Epithelial cell of esophagus (primary cell): ENCODE measurements around the gene SLC25A6.
"Not testable (repeated sequence)": the region's sequence is repeated elsewhere in the genome, so short reads cannot be mapped to it uniquely, and the experiment has no call there.

ENCODE experiments used
- DNase-seq: peaks from one replicate; pipeline ENCODE4 v3.0.0; 2010; ENCODE audit warnings: low read depth
- H3K4me3 ChIP-seq: 2 replicates; pipeline ENCODE4 v1.5.1; 2011; ENCODE audit warnings: mild to moderate bottlenecking, low read length, control low read depth
- TF ChIP-seq, protein P1 (sequence below): IDR thresholded peaks from 2 replicates; pipeline ENCODE4 v1.5.1; 2011; ENCODE audit warnings: low read depth, mild to moderate bottlenecking, low read length, control low read depth, inconsistent platforms; ENCODE audit not compliant: insufficient read depth; ENCODE audit errors: missing control alignments

Gene SLC25A6

DNA sequence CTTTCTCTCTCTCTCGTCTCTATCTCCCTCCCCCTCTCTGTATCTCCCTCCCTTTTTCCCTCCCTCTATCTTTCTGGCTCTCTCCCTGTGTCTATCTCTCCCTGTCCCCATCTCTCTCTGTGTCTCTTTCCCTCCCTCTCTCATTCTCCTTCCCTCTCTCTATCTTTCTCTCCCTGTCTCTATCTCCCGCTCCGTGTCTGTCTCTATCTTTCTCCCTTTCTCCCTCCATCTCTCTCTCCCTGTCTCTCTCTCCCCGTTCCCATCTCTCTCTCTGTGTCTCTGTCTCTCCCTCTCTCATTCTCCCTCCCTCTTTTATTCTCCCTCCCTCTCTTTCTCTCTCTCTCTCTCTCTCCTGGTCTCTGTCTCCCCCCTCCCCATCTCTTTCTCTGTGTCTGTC is 32.4 kb downstream of the SLC25A6 start:
- DNase-seq = no peak
- H3K4me3 ChIP-seq = no peak overlapping the region
- TF ChIP-seq, protein P1, sequence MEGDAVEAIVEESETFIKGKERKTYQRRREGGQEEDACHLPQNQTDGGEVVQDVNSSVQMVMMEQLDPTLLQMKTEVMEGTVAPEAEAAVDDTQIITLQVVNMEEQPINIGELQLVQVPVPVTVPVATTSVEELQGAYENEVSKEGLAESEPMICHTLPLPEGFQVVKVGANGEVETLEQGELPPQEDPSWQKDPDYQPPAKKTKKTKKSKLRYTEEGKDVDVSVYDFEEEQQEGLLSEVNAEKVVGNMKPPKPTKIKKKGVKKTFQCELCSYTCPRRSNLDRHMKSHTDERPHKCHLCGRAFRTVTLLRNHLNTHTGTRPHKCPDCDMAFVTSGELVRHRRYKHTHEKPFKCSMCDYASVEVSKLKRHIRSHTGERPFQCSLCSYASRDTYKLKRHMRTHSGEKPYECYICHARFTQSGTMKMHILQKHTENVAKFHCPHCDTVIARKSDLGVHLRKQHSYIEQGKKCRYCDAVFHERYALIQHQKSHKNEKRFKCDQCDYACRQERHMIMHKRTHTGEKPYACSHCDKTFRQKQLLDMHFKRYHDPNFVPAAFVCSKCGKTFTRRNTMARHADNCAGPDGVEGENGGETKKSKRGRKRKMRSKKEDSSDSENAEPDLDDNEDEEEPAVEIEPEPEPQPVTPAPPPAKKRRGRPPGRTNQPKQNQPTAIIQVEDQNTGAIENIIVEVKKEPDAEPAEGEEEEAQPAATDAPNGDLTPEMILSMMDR = no peak

DNA sequence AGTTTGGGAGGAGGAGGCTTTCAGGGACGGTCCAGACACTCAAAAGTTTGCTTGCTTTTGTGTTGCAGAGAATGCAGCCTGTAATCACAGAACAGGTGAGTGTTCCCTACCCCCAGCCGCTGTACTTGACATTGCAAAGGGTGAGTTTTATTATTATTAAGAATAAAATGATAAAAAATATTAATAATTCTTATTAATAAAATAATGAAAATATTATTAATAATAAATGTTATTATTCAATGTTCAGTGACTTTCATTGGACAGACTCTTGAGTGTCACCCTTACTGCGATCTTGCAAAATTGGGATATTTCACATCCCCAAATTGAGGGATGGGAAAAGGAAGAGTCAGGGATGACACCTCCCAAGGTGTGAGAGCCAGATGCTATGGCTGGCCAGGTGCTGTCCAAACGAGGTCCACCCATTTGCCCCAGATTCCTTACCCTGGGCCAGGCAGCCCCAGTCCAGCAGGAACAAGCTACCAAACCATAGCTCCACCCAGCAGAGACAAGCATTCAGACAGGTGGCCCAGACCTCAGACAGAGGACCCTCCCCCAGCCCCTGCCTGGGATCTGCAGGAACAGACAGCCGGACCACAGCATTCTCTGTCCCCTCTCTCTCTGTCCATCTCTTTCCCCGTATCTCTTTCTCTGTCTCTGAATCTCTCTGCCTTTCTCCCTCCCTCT is 33.0 kb downstream of the SLC25A6 start:
- no peak for DNase-seq
- H3K4me3 ChIP-seq = no peak overlapping the region
- TF ChIP-seq, protein P1 = no peak

DNA sequence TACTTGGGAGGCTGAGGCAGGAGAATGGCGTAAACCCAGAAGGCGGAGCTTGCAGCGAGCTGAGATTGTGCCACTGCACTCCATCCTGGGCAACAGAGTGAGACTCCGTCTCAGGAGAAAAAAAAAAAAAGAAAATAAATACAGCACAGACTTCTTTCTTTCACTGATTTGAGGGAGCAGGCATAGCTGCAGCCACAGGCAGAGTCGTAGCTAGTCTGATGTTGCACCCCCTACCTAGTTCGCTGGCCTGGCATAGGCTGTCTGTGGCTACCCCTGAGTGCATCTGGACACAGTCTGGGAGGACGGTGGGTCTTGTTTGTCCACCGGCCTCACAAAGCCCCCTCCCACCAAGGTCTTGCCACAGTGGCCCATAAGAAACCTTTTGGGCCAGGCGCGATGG is 33.9 kb downstream of the SLC25A6 start:
- TF ChIP-seq, protein P1 = no peak
- H3K4me3 ChIP-seq = no peak overlapping the region
- no peak for DNase-seq

DNA sequence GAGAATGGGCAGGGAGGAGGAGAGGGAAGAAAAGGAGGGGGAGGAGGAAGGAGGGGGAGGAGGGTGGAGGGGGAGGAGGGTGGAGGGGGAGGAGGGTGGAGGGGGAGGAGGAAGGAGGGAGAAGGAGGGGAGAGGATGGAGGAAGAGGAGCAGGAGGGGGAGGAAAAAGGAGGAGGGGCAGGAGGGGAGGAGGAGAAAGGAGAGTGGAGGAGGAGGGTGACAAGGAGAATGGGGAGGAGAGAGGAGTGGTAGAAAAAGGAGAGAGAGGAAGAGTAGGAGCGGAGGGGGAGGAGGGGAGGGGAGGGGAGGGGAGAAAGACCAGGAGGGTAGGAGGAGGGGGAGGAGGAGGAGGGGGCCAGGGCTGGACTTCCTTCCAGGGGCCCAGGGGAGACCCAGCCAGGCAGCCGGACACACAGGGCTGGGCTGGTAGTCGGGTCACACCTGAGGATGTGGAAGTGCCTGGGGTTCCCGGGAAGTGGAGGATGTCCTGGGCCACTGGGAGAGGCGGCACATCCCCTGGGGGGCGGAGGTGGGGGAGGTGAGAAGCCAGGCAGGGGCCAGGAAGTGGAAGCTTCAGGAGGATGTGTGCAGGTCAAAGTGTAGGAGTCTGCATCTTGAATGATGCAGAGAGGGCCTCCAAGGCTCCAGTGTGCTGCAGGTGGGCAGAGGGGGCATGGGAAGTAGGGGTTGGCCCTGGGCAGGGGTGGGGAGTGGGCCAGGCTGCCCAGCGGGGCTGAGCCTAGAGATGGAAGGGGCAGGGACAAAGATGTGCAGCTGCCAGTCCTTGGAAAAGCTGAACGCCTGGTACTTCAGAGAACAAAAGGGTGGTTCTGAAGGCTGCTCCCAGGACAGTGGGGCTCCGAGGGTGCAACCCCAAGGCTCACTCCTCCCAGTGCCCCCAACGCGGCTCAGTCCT is 36.5 kb downstream of the SLC25A6 start:
- H3K4me3 ChIP-seq = no peak overlapping the region
- TF ChIP-seq, protein P1 = no peak
- DNase-seq = no peak

DNA sequence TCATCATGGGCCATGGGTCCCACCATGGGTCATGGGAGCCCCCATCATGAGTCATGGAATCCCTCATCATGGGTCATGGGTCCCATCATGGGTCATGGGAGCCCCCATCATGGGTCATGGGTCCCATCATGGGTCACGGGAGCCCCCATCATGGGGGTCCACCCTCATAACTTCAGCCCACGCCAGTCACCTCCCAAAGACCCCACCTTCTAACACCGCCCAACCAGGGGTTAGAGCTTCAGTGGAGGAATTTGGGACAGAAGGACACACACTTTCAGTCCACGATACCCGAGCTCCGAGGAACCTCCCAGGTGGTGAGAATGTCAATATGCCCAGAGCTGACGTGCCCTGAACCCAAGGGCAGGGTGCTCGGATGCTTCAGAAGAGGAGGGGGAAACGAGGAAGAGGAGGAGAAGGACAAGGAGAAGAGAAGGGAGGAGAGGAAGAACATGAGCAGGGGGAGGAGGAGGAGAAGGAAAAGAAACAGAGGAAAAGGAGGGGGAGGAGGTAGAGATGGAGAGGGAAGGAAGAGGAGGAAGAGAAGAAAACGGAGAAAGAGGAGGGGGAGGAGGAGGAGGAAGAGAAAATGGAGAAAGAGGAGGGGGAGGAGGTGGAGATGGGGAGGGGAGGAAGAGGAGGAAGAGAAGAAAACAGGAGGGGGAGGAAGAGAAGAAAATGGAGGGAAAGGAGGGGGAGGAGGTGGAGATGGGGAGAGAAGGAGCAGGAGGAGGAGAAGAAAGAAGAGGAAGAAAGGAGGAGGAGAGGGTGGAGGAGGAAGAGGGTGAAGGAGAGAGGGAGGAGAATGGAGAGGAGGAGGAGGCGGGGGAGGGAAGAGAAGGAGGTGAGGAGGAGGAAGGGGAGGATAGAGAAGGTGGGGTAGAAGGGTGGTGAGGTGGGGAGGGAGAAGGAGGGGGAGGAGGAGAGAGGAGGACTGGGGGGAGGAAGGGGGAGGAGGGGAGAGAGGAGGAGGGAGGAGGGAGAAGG is 37.6 kb downstream of the SLC25A6 start:
- TF ChIP-seq, protein P1 = no peak
- DNase-seq = no peak
- no peak overlapping the region for H3K4me3 ChIP-seq

DNA sequence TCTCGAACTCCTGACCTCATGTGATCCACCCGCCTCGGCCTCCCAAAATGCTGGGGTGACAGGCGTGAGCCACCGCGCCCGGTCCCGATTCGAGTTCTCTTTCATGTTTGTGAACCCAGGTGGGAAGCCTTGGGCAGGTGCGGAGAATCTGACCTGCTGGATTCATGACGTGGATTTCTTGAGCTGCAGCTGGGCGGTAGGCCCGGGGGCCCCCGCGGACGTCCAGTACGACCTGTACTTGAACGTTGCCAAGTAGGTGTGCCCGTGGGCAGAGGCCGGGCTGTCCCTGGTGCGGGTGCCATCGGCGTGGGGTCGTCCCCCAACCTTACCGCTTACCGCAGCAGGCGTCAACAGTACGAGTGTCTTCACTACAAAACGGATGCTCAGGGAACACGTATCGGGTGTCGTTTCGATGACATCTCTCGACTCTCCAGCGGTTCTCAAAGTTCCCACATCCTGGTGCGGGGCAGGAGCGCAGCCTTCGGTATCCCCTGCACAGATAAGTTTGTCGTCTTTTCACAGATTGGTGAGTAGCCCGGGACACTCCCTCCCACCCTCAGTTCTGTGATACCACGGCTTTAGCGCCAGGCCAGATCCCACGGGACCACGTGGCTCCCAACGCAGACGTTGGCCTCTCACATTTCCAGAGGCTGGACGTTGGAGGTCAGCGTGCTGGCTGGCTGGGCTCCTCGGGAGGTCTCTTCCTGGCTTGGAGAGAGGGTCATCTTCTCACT is 39.8 kb downstream of the SLC25A6 start:
- no peak overlapping the region for H3K4me3 ChIP-seq
- TF ChIP-seq, protein P1 = no peak
- no peak for DNase-seq

DNA sequence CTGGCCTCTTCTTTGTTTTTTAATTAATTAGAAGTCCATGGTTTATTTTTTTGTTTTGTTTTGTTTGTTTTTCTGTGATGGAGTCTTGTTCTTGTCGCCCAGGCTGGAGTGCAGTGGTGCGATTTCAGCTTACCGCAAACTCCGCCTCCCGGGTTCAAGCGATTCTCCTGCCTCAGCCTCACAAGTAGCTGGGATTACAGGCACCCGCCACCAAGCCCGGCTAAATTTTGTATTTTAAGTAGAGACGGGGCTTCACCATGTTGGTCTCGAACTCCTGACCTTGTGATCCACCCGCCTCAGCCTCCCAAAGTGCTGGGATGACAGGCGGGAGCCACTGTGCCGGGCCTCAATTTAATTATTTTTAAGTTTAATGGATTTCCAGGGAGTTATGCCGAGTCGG is 42.3 kb downstream of the SLC25A6 start:
- not testable (repeated sequence) for H3K4me3 ChIP-seq, DNase-seq
